MCF 10A (cell line): ENCODE measurements around the gene CDH1. TPM values are rescaled to one million over a fixed set of nuclear protein-coding genes. Genes with fewer than 3 reads are reported as not detected.

Experiments
- BruUV-seq: library from RNA; stranded (reverse); fragments of 400-500 nt; replicated peaks from 2 replicates; lab custom pipeline; 2021; lab: Mats Ljungman, UMichigan
- CTCF ChIA-PET: fragments of 300-600 bp; sonication (Branson Sonifier 250); formaldehyde crosslinking; extraction: SDS; loops from one replicate; lab custom pipeline; 2021; ENCODE audit warnings: antibody characterized with exemption, inconsistent platforms; lab: Yijun Ruan, JAX
- POLR2A ChIA-PET: fragments of 300-600, 350-650 bp; sonication (Branson Sonifier 250); formaldehyde crosslinking; extraction: SDS; loops from one replicate; lab custom pipeline; 2020; ENCODE audit warnings: antibody characterized with exemption, inconsistent platforms; lab: Yijun Ruan, JAX
- DNase-seq: peaks from one replicate; pipeline ENCODE4 v3.0.0-alpha.2; 2018; ENCODE audit not compliant: unreplicated experiment
- H3K27ac Mint-ChIP-seq: one replicate; pipeline ENCODE4 v1.8.0; 2022; ENCODE audit warnings: mild to moderate bottlenecking, low read depth, mixed read lengths; ENCODE audit not compliant: unreplicated experiment
- H3K27me3 Mint-ChIP-seq: one replicate; pipeline ENCODE4 v1.8.0; 2022; ENCODE audit warnings: mixed read lengths; ENCODE audit not compliant: insufficient read depth, unreplicated experiment
- H3K36me3 Mint-ChIP-seq: one replicate; pipeline ENCODE4 v1.8.0; 2022; ENCODE audit warnings: mild to moderate bottlenecking, moderate library complexity, mixed read lengths; ENCODE audit not compliant: insufficient read depth, unreplicated experiment
- H3K4me1 Mint-ChIP-seq: one replicate; pipeline ENCODE4 v1.8.0; 2022; ENCODE audit warnings: mixed read lengths; ENCODE audit not compliant: insufficient read depth, unreplicated experiment
- H3K4me3 Mint-ChIP-seq: one replicate; pipeline ENCODE4 v1.8.0; 2022; ENCODE audit warnings: mild to moderate bottlenecking, moderate library complexity, mixed read lengths; ENCODE audit not compliant: unreplicated experiment
- H3K9me3 Mint-ChIP-seq: one replicate; pipeline ENCODE4 v1.8.0; 2022; ENCODE audit warnings: mixed read lengths; ENCODE audit not compliant: unreplicated experiment
- CTCF ChIP-seq: fragments of 200-600 bp; IDR thresholded peaks from one replicate; pipeline ENCODE4 v1.8.0; 2022; ENCODE audit warnings: antibody characterized with exemption, mild to moderate bottlenecking; ENCODE audit not compliant: unreplicated experiment
- intact Hi-C: fragments of 100-400 bp; cut with micrococcal nuclease; formaldehyde crosslinking; loops from 2 replicates; pipeline ENCODE4 v1.14.1; 2022
- total RNA-seq: library from RNA; stranded (reverse); gene quantifications from 2 replicates; pipeline ENCODE4 v1.2.3, GENCODE V29; 2022

CDH1 gene
- total RNA-seq, 1 experiment from 2014 or later = 37.6 TPM

GRCh38 chr16:68743664-68744063 is 6.6 kb downstream of the CDH1 start:
- Mint-ChIP-seq H3K27ac (no peak overlapping the region), H3K4me1 (peaks cover 25% of the 10 kb centered on the region), H3K36me3 (no peaks in the 10 kb centered on the region), H3K4me3 (no peak overlapping the region), H3K27me3 (no peaks in the 10 kb centered on the region), H3K9me3 (no peaks in the 10 kb centered on the region)
- TF ChIP-seq CTCF = no peak
- ChIA-PET POLR2A (interaction anchor here (0.6 to 5.6 kb wide), 5 partner anchors 12 to 76 kb away, joined by 3 to 40 read pairs (median 4); no protein-coding TSS in a partner anchor), CTCF (interaction anchor here (0.6 to 2.1 kb wide), 7 partner anchors 35 to 348 kb away, joined by 3 to 9 read pairs (median 3); no protein-coding TSS in a partner anchor)
- DNase-seq = no peak
- intact Hi-C loops = loop anchor here (5.0 kb wide), 1 partner anchor 59 kb away; no protein-coding TSS in a partner anchor
- no TSS peak for BruUV-seq

GRCh38 chr16:68744744-68745280 is 7.7 kb downstream of the CDH1 start:
- no peaks in the 10 kb centered on the region for H3K27me3 Mint-ChIP-seq
- H3K4me1 Mint-ChIP-seq = peaks cover 25% of the 10 kb centered on the region
- intact Hi-C loops = loop anchor here (5.0 kb wide), 1 partner anchor 57 kb away; no protein-coding TSS in a partner anchor

GRCh38 chr16:68746951-68747350 is 9.9 kb downstream of the CDH1 start:
- Mint-ChIP-seq H3K27ac (no peak overlapping the region), H3K27me3 (no peaks in the 10 kb centered on the region), H3K36me3 (peaks cover 6% of the 10 kb centered on the region), H3K9me3 (no peaks in the 10 kb centered on the region), H3K4me1 (peaks cover 12% of the 10 kb centered on the region), H3K4me3 (no peak overlapping the region)
- no TSS peak for BruUV-seq
- ChIA-PET CTCF (interaction anchor here (0.6 to 1.0 kb wide), 4 partner anchors 29 to 151 kb away, joined by 3 to 5 read pairs (median 3); no protein-coding TSS in a partner anchor), POLR2A (no interaction called here)
- intact Hi-C loops = no loop called here
- no peak for TF ChIP-seq CTCF
- no peak for DNase-seq

More at GRCh38 chr16:68744744-68745280, 7.7 kb downstream of the CDH1 start:
- Mint-ChIP-seq H3K9me3 (no peaks in the 10 kb centered on the region), H3K27ac (peak overlapping the region; percentile 44), H3K36me3 (no peaks in the 10 kb centered on the region), H3K4me3 (no peak overlapping the region)
- CTCF ChIA-PET = interaction anchor here (2.1 kb wide), 1 partner anchor 154 kb away, joined by 9 read pairs; no protein-coding TSS in a partner anchor
- POLR2A ChIA-PET = interaction anchor here (0.7 to 5.6 kb wide), 3 partner anchors 11 to 81 kb away, joined by 3 to 40 read pairs (median 3); no protein-coding TSS in a partner anchor
- DNase-seq = peak; percentile 64
- no TSS peak for BruUV-seq
- no peak for TF ChIP-seq CTCF

GRCh38 chr16:68749432-68749831 is 12.3 kb downstream of the CDH1 start:
- Mint-ChIP-seq H3K9me3 (no peaks in the 10 kb centered on the region), H3K4me3 (no peak overlapping the region), H3K27me3 (no peaks in the 10 kb centered on the region), H3K36me3 (peaks cover 6% of the 10 kb centered on the region), H3K27ac (no peak overlapping the region), H3K4me1 (peaks cover 10% of the 10 kb centered on the region)
- intact Hi-C loops = no loop called here
- no peak for TF ChIP-seq CTCF
- no peak for DNase-seq
- ChIA-PET CTCF (interaction anchor here (0.6 to 1.3 kb wide), 4 partner anchors 9 to 209 kb away, joined by 3 to 4 read pairs (median 3); no protein-coding TSS in a partner anchor), POLR2A (no interaction called here)
- BruUV-seq = no TSS peak
